ENCODE results near the gene ARHGAP42.

DNA sequence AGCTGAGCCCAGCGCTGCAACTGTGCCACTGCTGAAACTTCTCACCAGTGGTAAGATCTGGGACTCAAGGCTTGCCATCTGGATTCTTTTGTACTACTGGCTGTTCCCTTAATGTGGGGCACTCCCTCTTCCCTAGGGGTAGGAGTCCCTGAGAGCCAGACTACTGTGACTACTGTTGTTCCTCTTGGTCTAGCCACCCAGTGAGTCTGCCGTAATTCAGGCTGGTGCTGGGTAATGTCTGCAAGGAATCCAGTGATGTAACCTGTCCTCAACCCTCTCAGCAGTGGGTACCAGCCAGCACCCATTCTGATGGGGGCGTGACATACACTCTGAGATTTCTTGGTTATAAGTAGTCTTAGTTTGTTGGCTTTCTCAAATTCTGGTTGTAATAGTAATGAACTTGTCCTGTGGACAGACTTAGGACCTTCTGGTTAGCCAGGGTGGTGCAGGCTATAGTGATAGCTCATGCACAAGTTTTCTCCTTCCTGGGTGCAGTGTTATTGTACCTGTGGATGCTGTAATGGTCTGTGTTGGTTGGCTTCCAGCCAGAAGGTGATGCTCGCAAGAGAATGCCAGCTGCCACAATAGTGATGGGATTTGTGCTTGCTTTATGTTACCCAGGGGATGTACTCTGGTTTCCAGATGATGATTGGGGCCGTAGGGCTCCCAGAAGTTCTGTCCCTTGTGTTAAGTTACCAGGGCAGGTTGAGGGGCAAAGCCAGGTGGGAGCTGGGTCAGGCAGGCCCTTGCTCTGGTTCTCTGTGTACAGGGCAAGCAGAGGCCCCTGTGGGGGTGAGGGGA, 65.5 kb downstream of the ARHGAP42 start:
- no peak for TF ChIP-seq POLR2A (IDR thresholded peaks at IDR 0.05)
- TF ChIP-seq, protein P1, sequence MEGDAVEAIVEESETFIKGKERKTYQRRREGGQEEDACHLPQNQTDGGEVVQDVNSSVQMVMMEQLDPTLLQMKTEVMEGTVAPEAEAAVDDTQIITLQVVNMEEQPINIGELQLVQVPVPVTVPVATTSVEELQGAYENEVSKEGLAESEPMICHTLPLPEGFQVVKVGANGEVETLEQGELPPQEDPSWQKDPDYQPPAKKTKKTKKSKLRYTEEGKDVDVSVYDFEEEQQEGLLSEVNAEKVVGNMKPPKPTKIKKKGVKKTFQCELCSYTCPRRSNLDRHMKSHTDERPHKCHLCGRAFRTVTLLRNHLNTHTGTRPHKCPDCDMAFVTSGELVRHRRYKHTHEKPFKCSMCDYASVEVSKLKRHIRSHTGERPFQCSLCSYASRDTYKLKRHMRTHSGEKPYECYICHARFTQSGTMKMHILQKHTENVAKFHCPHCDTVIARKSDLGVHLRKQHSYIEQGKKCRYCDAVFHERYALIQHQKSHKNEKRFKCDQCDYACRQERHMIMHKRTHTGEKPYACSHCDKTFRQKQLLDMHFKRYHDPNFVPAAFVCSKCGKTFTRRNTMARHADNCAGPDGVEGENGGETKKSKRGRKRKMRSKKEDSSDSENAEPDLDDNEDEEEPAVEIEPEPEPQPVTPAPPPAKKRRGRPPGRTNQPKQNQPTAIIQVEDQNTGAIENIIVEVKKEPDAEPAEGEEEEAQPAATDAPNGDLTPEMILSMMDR (IDR thresholded peaks at IDR 0.05) = no peak
